ENCODE results near the gene ABCB4.

Gene ABCB4

GRCh38 chr7:87391020-87391701 lies 84.3 kb downstream of the ABCB4 start:
- ATAC-seq, result no peak
- TF ChIP-seq OSR1 (CRISPR knock-in tag; IDR thresholded peaks at IDR 0.05) (no peak), TOX (CRISPR knock-in tag; IDR thresholded peaks at IDR 0.05; ENCODE audit: borderline replicate concordance) (no peak), CSDC2 (CRISPR knock-in tag; IDR thresholded peaks at IDR 0.05) (no peak), ISL1 (CRISPR knock-in tag; IDR thresholded peaks at IDR 0.05) (no peak), POU6F1 (CRISPR knock-in tag; IDR thresholded peaks at IDR 0.05; ENCODE audit: borderline replicate concordance, low read depth) (no peak), ARNTL (CRISPR knock-in tag; IDR thresholded peaks at IDR 0.05; ENCODE audit: borderline replicate concordance, low read depth) (no peak), ZNF565 (CRISPR knock-in tag; conservative IDR thresholded peaks at IDR 0.05; ENCODE audit: low read depth) (no peak), CREB5 (CRISPR knock-in tag; IDR thresholded peaks at IDR 0.05; ENCODE audit: low read depth) (no peak), RARB (CRISPR knock-in tag; IDR thresholded peaks at IDR 0.05) (no peak), TCF4 (CRISPR knock-in tag; IDR thresholded peaks at IDR 0.05; ENCODE audit: borderline replicate concordance) (no peak), SNAI2 (CRISPR knock-in tag; IDR thresholded peaks at IDR 0.05) (no peak)
- TF ChIP-seq, protein P1, sequence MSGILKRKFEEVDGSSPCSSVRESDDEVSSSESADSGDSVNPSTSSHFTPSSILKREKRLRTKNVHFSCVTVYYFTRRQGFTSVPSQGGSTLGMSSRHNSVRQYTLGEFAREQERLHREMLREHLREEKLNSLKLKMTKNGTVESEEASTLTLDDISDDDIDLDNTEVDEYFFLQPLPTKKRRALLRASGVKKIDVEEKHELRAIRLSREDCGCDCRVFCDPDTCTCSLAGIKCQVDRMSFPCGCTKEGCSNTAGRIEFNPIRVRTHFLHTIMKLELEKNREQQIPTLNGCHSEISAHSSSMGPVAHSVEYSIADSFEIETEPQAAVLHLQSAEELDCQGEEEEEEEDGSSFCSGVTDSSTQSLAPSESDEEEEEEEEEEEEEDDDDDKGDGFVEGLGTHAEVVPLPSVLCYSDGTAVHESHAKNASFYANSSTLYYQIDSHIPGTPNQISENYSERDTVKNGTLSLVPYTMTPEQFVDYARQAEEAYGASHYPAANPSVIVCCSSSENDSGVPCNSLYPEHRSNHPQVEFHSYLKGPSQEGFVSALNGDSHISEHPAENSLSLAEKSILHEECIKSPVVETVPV (CRISPR knock-in tag; IDR thresholded peaks at IDR 0.05), result no peak
- TF ChIP-seq, protein P2, sequence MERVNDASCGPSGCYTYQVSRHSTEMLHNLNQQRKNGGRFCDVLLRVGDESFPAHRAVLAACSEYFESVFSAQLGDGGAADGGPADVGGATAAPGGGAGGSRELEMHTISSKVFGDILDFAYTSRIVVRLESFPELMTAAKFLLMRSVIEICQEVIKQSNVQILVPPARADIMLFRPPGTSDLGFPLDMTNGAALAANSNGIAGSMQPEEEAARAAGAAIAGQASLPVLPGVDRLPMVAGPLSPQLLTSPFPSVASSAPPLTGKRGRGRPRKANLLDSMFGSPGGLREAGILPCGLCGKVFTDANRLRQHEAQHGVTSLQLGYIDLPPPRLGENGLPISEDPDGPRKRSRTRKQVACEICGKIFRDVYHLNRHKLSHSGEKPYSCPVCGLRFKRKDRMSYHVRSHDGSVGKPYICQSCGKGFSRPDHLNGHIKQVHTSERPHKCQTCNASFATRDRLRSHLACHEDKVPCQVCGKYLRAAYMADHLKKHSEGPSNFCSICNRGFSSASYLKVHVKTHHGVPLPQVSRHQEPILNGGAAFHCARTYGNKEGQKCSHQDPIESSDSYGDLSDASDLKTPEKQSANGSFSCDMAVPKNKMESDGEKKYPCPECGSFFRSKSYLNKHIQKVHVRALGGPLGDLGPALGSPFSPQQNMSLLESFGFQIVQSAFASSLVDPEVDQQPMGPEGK (CRISPR knock-in tag; IDR thresholded peaks at IDR 0.05; ENCODE audit: borderline replicate concordance), result no peak
- TF ChIP-seq, protein P3, sequence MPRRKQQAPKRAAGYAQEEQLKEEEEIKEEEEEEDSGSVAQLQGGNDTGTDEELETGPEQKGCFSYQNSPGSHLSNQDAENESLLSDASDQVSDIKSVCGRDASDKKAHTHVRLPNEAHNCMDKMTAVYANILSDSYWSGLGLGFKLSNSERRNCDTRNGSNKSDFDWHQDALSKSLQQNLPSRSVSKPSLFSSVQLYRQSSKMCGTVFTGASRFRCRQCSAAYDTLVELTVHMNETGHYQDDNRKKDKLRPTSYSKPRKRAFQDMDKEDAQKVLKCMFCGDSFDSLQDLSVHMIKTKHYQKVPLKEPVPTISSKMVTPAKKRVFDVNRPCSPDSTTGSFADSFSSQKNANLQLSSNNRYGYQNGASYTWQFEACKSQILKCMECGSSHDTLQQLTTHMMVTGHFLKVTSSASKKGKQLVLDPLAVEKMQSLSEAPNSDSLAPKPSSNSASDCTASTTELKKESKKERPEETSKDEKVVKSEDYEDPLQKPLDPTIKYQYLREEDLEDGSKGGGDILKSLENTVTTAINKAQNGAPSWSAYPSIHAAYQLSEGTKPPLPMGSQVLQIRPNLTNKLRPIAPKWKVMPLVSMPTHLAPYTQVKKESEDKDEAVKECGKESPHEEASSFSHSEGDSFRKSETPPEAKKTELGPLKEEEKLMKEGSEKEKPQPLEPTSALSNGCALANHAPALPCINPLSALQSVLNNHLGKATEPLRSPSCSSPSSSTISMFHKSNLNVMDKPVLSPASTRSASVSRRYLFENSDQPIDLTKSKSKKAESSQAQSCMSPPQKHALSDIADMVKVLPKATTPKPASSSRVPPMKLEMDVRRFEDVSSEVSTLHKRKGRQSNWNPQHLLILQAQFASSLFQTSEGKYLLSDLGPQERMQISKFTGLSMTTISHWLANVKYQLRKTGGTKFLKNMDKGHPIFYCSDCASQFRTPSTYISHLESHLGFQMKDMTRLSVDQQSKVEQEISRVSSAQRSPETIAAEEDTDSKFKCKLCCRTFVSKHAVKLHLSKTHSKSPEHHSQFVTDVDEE (CRISPR knock-in tag; IDR thresholded peaks at IDR 0.05), result no peak

GRCh38 chr7:87380905-87381304 lies 94.6 kb downstream of the ABCB4 start:
- no peak for ATAC-seq
- TF ChIP-seq, protein P3 (CRISPR knock-in tag; IDR thresholded peaks at IDR 0.05), result no peak
- TF ChIP-seq PPARA (CRISPR knock-in tag; IDR thresholded peaks at IDR 0.05; ENCODE audit: borderline replicate concordance) (no peak), RARB (CRISPR knock-in tag; IDR thresholded peaks at IDR 0.05) (no peak), CSDC2 (CRISPR knock-in tag; IDR thresholded peaks at IDR 0.05) (no peak), ZNF70 (CRISPR knock-in tag; IDR thresholded peaks at IDR 0.05) (no peak), CREB5 (CRISPR knock-in tag; IDR thresholded peaks at IDR 0.05; ENCODE audit: low read depth) (no peak), ZC3H10 (CRISPR knock-in tag; IDR thresholded peaks at IDR 0.05) (no peak), TCF4 (CRISPR knock-in tag; IDR thresholded peaks at IDR 0.05; ENCODE audit: borderline replicate concordance) (no peak), ZFP3 (CRISPR knock-in tag; IDR thresholded peaks at IDR 0.05) (no peak)
- TF ChIP-seq, protein P2 (CRISPR knock-in tag; IDR thresholded peaks at IDR 0.05; ENCODE audit: borderline replicate concordance), result no peak
- TF ChIP-seq, protein P1 (CRISPR knock-in tag; IDR thresholded peaks at IDR 0.05), result no peak
